GM23338 (cell line): ENCODE results near the gene SLCO3A1.

Source experiments
- CREB1 ChIP-seq: fragments of 250-450 bp; sonication (Bioruptor Pico); IDR thresholded peaks from 2 replicates; pipeline ENCODE4 v1.5.0; 2020; ENCODE audit warnings: low read depth, mild to moderate bottlenecking, moderate library complexity
- ETS1 ChIP-seq: IDR thresholded peaks from 2 replicates; pipeline ENCODE4 v1.6.1; 2016; ENCODE audit warnings: antibody characterized with exemption
- EZH2 ChIP-seq: fragments of 200-600 bp; sonication (generic); IDR thresholded peaks from one replicate; pipeline ENCODE4 v1.8.0; 2017; ENCODE audit warnings: antibody characterized with exemption, mild to moderate bottlenecking, low read depth; ENCODE audit not compliant: unreplicated experiment
- EZH2phosphoT487 ChIP-seq: fragments of 200-600 bp; sonication (generic); IDR thresholded peaks from one replicate; pipeline ENCODE4 v1.8.1; 2018; ENCODE audit warnings: antibody characterized with exemption; ENCODE audit not compliant: unreplicated experiment
- JUNB ChIP-seq: IDR thresholded peaks from one replicate; pipeline ENCODE4 v1.6.1; 2016; ENCODE audit warnings: antibody characterized with exemption; ENCODE audit not compliant: unreplicated experiment
- NANOG ChIP-seq: IDR thresholded peaks from 2 replicates; pipeline ENCODE4 v1.6.1; 2016; ENCODE audit warnings: antibody characterized with exemption, borderline replicate concordance
- POLR2AphosphoS5 ChIP-seq: IDR thresholded peaks from 2 replicates; pipeline ENCODE4 v1.6.1; 2016; ENCODE audit warnings: antibody characterized with exemption, low read depth
- ZNF114 ChIP-seq: fragments of 250-450 bp; sonication (Bioruptor Pico); IDR thresholded peaks from 2 replicates; pipeline ENCODE4 v1.5.0; 2020; ENCODE audit warnings: mild to moderate bottlenecking, moderate library complexity
- TF ChIP-seq, protein P1 (sequence below), 2 experiments: fragments of 200-600 bp in 1 of 2; sonication (generic) in 1 of 2; conservative IDR thresholded peaks; 2 replicates each; pipeline versions ENCODE4 v1.5.1 to v1.6.1; 2016 to 2017; ENCODE audit warnings: antibody characterized with exemption in 2 of 2, low read depth in 2 of 2, mild to moderate bottlenecking in 2 of 2, moderate library complexity in 1 of 2

DNA sequence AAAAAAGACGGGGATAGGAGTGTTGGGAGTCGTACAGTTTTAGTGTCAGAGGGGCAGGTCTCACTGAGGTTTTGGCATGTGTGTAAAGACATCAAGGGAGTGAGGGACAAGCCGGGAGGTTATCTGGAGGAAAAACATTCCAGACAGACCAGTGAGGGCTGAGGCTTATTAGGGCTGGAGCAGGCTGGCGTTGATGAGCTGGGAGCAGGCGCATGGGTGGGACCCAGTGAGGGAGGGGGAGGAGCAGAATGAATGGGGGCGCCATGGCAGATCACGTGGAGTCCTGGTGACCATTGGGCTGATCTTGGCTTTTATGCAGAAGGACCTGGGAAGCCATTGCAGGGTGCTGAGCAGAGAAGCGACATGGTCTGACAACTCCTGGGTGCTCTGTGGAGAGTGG, 180.2 kb downstream of the SLCO3A1 start:
- TF ChIP-seq, protein P1, sequence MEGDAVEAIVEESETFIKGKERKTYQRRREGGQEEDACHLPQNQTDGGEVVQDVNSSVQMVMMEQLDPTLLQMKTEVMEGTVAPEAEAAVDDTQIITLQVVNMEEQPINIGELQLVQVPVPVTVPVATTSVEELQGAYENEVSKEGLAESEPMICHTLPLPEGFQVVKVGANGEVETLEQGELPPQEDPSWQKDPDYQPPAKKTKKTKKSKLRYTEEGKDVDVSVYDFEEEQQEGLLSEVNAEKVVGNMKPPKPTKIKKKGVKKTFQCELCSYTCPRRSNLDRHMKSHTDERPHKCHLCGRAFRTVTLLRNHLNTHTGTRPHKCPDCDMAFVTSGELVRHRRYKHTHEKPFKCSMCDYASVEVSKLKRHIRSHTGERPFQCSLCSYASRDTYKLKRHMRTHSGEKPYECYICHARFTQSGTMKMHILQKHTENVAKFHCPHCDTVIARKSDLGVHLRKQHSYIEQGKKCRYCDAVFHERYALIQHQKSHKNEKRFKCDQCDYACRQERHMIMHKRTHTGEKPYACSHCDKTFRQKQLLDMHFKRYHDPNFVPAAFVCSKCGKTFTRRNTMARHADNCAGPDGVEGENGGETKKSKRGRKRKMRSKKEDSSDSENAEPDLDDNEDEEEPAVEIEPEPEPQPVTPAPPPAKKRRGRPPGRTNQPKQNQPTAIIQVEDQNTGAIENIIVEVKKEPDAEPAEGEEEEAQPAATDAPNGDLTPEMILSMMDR (conservative IDR thresholded peaks at IDR 0.05; ENCODE audit: low read depth in 2 of 2) = no peak
- no peak for TF ChIP-seq ETS1
- no peak for TF ChIP-seq EZH2
- TF ChIP-seq EZH2phosphoT487 = no peak
- no peak for TF ChIP-seq CREB1 (CRISPR knock-in tag)
- TF ChIP-seq POLR2AphosphoS5 = no peak
- no peak for TF ChIP-seq JUNB
- TF ChIP-seq NANOG = no peak
- no peak for TF ChIP-seq ZNF114 (CRISPR knock-in tag)
